Activated CD4-positive, alpha-beta T cell treated with anti-CD3 and anti-CD28 coated beads for 4 hours (primary cell): Measurements from ENCODE around the gene TARDBP.
"Not testable (repeated sequence)": the region's sequence is repeated elsewhere in the genome, so short reads cannot be mapped to it uniquely, and the experiment has no call there.

ENCODE experiments used
- DNase-seq, 2 donors: peaks; one replicate each; pipeline ENCODE4 v3.0.0-alpha.2; 2020

The TARDBP gene

GRCh38 chr1:11061652-11062365, 49.4 kb downstream of the TARDBP start:
- DNase-seq, result no peak

DNA sequence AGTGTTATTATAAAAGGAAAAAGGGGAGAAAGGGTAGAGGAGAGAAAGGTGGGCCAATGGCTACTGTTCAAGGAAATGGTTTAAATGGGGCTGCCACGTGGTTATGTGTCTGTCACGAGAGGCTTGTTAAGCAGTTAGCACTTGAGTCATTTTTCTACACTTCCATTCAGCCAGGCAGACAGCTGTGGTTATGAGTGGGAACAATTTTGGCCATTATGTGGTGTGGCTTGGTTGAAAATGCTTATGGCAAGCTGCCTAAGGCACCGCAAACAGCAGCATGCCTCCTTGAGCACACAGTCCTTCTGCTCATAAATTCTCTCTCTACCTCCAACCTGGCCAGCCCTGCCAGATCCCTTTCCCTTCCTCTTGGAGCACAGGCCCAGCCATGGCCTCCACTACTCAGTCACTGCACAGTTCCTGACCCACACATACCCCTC, 50.5 kb downstream of the TARDBP start:
- DNase-seq, result no peak

- not testable (repeated sequence) for DNase-seq
Observed at GRCh38 chr1:11063937-11064537, 51.6 kb downstream of the TARDBP start.

DNA sequence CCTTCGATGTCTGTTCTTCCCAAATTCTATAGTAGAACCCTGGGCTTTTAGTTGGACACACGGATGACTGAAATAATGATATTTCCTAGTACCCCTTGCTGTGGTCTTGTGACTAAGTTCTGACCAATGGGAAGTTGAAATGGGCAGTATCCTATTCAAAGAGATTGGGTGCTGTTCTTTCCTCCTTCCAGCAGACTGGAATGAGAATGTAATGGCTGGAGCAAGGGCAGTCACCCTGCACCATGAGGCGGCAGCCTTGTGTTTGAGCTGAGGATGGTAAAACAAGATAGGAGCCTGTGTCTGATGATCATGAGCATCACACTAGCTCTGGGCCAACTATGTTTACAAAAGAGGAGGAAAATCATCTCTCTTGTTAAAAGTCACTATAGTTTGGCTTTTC, 52.5 kb downstream of the TARDBP start:
- no peak for DNase-seq

DNA sequence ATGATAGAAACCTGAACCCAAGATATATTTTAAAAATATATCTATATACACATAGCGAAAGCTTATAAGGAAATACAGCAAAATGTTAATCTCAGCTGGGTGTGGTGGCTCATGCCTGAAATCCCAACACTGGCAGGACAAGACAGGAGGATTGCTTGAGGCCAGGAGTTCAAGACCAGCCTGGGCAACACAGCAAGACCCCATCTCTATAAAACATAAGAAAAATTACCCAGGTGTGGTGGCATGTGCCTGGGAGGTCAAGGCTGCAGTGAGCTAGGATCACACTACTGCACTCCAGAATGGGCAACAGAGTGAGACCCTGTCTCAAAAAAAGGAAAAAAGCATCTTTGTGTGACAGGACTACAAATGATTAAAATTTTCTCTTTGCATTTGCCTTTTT, 53.3 kb downstream of the TARDBP start:
- no peak for DNase-seq

GRCh38 chr1:11067716-11068599, 55.5 kb downstream of the TARDBP start:
- DNase-seq, result no peak

DNA sequence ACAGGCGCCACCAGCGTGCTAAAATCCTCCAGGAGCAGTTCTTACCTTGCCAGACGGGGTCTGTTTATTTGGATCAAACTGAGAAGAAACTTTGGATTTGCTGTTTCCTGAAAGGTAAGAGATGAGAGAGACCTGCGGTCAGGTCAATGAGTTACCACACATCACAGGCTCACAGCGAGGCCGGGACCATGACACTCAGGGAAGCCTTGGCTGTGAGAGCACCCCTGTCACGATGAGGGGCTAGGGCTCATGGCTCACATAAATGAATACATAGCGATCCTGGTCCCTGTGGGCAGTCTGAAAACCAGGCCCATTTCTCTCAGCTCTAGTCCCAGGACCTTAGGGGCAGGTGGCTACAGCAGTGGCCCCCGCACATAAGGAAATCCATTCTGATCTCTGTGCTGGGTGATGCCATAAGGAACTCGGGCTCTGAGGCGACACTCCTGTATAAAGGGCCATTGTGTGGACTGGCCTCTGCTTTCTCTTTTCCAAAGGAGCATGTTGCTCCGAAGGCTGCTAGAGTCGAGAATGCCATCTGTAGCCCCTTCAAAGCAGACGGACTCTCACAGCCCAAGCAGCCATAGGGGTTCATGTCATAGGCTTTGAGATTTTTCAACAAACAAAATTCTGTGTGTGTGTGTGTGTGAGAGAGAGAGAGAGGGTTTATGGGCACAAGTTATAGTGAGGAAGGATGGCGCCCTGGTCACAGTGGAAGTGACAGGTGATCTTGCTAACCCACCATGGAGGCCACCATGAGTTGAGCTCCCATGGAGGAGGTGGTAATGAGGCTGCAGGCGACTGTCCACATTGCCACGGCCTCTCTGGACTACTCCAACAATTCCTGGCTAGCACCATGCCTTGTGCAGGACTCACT, 56.4 kb downstream of the TARDBP start:
- DNase-seq, result no peak

GRCh38 chr1:11070876-11071275, 58.4 kb downstream of the TARDBP start:
- DNase-seq, result no peak

DNA sequence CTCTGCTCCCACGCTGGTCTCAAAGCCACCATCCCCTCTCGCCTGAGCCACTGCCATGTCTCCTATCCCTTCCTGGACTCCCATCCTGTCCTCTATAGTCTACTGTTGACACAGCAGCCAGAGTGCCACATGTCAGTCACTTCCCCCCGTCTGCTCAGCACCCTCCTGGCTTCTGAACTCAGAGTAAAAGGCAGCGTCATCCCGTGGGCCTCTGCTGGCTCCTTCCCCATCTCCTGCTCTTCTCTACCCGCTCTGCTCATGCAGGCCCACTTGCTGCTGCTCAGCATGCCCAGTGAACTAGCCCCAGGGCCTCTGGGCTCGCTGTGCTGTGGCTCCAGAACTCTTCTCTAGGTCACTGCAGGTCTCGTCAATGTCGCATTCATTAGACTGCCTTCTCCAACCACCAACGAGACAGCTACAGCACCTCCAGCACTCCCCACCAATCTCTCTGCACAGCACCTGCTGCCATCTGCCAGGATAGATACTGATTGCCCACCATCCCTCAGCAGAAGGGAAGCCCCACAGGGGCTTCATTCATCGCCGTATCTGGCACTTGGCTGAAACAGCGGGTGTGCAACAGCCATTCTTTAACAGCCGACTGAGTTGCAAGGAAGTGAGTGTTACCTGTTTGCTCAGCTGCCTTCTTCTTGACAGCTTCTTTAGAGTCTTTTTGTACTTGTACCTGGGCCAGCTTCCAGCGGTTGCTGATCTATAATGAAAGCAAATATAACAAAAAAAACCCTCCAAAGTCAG, 59.2 kb downstream of the TARDBP start:
- DNase-seq, result no peak

DNA sequence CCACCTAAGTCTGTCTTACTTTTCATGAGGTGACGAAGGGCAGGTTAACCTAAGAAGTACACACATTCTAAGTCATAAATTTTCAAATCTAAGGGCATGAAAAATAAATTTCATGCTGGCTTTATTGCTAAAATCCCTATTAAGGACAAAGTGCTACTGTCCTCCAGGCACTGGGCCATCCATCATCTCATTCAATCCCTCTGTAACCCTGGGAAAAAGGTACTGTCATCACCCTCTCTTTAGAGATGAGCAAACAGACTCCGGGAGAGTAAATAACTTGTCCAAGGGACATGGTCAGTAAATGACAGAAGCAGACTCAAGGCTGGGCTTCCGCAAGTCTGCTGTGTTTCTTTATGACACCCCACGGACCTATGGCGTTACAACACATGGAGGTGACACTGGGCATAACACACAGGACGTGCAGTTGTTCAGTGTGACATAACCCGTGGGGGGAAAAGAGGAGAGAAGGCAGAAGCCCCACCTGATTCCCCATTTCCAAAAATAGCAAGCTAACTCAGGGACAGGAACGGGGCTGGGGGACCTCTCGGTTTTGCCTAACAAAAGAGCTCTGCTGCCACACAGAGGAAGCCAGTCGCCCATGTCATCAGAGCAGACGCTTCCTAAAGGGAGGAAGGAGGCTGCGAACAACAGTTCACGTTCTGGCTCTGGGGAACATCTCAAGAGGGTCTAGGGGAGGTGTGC, 59.9 kb downstream of the TARDBP start:
- no peak for DNase-seq

GRCh38 chr1:11073398-11073797, 60.9 kb downstream of the TARDBP start:
- not testable (repeated sequence) for DNase-seq
